ENCODE data around the gene BTBD16. TPM values are rescaled to one million over a fixed set of nuclear protein-coding genes. Genes with fewer than 3 reads are reported as not detected.

BTBD16 gene
- total and polyA plus RNA-seq, 2 donors (not counting 3 experiments of a cell fraction or from before 2014, with no cell fraction given): 0.04 TPM; not detected in 1

GRCh38 chr10:122261584-122261983 is 9.5 kb upstream of the BTBD16 start:
- DNase-seq (ENCODE audit: low read depth, low spot score): no peak
- Histone ChIP-seq H3K9ac (replicated peaks; ENCODE audit: extremely low read depth, insufficient read depth, low read length) (no peak overlapping the region), H3K9me1 (replicated peaks; ENCODE audit: control insufficient read depth, extremely low read depth, insufficient read depth, low read length) (no peaks in the 10 kb centered on the region), H3K36me3 (ENCODE audit: control insufficient read depth in 2 of 2, extremely low read depth in 1 of 2, insufficient read depth in 2 of 2, low read length in 2 of 2) (no peaks in the 10 kb centered on the region), H3K27ac (ENCODE audit: insufficient read depth, low read depth, low read length) (no peak overlapping the region), H3K4me3 (replicated peaks in 1 of 3; ENCODE audit: insufficient read depth in 1 of 3, low read depth in 1 of 3, low read length in 3 of 3) (no peak overlapping the region), H3K4me2 (ENCODE audit: insufficient read depth, low read length) (no peak overlapping the region), H3K79me2 (ENCODE audit: control insufficient read depth, insufficient read depth, low read length) (no peaks in the 10 kb centered on the region), H3K9me3 (replicated peaks; ENCODE audit: control insufficient read depth, insufficient read depth, low read length) (no peaks in the 10 kb centered on the region), H4K20me1 (replicated peaks; ENCODE audit: control insufficient read depth, extremely low read depth, insufficient read depth, low read length) (no peaks in the 10 kb centered on the region), H2AFZ (ENCODE audit: low read depth, low read length) (no peak overlapping the region), H3K4me1 (ENCODE audit: control insufficient read depth, extremely low read depth, insufficient read depth, low read length) (peaks cover 7% of the 10 kb centered on the region), H3K27me3 (ENCODE audit: control insufficient read depth in 2 of 2, insufficient read depth in 2 of 2, low read length in 2 of 2) (no peaks in the 10 kb centered on the region)
- BruUV-seq (replicated peaks): no TSS peak
- intact Hi-C loops (cut with micrococcal nuclease) (no loop called here), dilution Hi-C loops (cut with MboI; ENCODE audit: extremely low pct_ligation_motif_present, low sequenced_read_pairs) (no loop called here)
- FAIRE-seq: no peak
- TF ChIP-seq CTCF (IDR thresholded peaks at IDR 0.05; ENCODE audit: extremely low read depth in 1 of 2, insufficient read depth in 1 of 2, low read depth in 1 of 2, low read length in 2 of 2): no peak
- TF ChIP-seq EZH2 (IDR thresholded peaks at IDR 0.05; ENCODE audit: borderline replicate concordance, low read depth, low read length, severe bottlenecking): no peak
- no peak for TF ChIP-seq FOS (IDR thresholded peaks at IDR 0.05; ENCODE audit: borderline replicate concordance, insufficient read depth, low read length)
- no peak for TF ChIP-seq JUN (IDR thresholded peaks at IDR 0.05; ENCODE audit: borderline replicate concordance, insufficient read depth, insufficient read length, low read depth)
- ChIA-PET CTCF (no interaction called here), POLR2A (no interaction called here)

- H3K27ac ChIP-seq (ENCODE audit: insufficient read depth, low read depth, low read length): no peak overlapping the region
These were observed 7.1 kb upstream of the BTBD16 start for GRCh38 chr10:122263971-122264370.

More at GRCh38 chr10:122263971-122264370, 7.1 kb upstream of the BTBD16 start:
- no peaks in the 10 kb centered on the region for H3K9me3 ChIP-seq (replicated peaks; ENCODE audit: control insufficient read depth, insufficient read depth, low read length)
- no peak overlapping the region for H3K4me2 ChIP-seq (ENCODE audit: insufficient read depth, low read length)
- no peak for DNase-seq (ENCODE audit: low read depth, low spot score)
- H3K4me1 ChIP-seq (ENCODE audit: control insufficient read depth, extremely low read depth, insufficient read depth, low read length): peaks cover 20% of the 10 kb centered on the region
- H3K4me3 ChIP-seq (replicated peaks in 1 of 3; ENCODE audit: insufficient read depth in 1 of 3, low read depth in 1 of 3, low read length in 3 of 3): no peak overlapping the region
- no peak for FAIRE-seq
- no peak for TF ChIP-seq POLR2A (IDR thresholded peaks at IDR 0.05; ENCODE audit: low read depth, low read length)
- TF ChIP-seq POLR2AphosphoS5 (IDR thresholded peaks at IDR 0.05; ENCODE audit: insufficient read depth, low read depth, low read length): no peak
- no peak for TF ChIP-seq CTCF (IDR thresholded peaks at IDR 0.05; ENCODE audit: extremely low read depth in 1 of 2, insufficient read depth in 1 of 2, low read depth in 1 of 2, low read length in 2 of 2)
- TF ChIP-seq FOS (IDR thresholded peaks at IDR 0.05; ENCODE audit: borderline replicate concordance, insufficient read depth, low read length): no peak
- no TSS peak for BruUV-seq (replicated peaks)
- intact Hi-C loops (cut with micrococcal nuclease): no loop called here
- no peaks in the 10 kb centered on the region for H3K36me3 ChIP-seq (ENCODE audit: control insufficient read depth in 2 of 2, extremely low read depth in 1 of 2, insufficient read depth in 2 of 2, low read length in 2 of 2)
- POLR2A ChIA-PET: no interaction called here
- H3K79me2 ChIP-seq (ENCODE audit: control insufficient read depth, insufficient read depth, low read length): no peaks in the 10 kb centered on the region
- H3K27me3 ChIP-seq (ENCODE audit: control insufficient read depth in 2 of 2, insufficient read depth in 2 of 2, low read length in 2 of 2): no peaks in the 10 kb centered on the region
- dilution Hi-C loops (cut with MboI; ENCODE audit: extremely low pct_ligation_motif_present, low sequenced_read_pairs): no loop called here
- H2AFZ ChIP-seq (ENCODE audit: low read depth, low read length): no peak overlapping the region
- no peaks in the 10 kb centered on the region for H4K20me1 ChIP-seq (replicated peaks; ENCODE audit: control insufficient read depth, extremely low read depth, insufficient read depth, low read length)
- no peak overlapping the region for H3K9ac ChIP-seq (replicated peaks; ENCODE audit: extremely low read depth, insufficient read depth, low read length)
- no peaks in the 10 kb centered on the region for H3K9me1 ChIP-seq (replicated peaks; ENCODE audit: control insufficient read depth, extremely low read depth, insufficient read depth, low read length)
- CTCF ChIA-PET: interaction anchor here (1.0 to 2.8 kb wide), 6 partner anchors 16 to 212 kb away, joined by 4 to 11 read pairs (median 6); no protein-coding TSS in a partner anchor
